BLaER1 (cell line): ENCODE data around the gene CLPX.

Experiments used
- H3K27ac ChIP-seq: shearing (Covaris generic); formaldehyde crosslinking; 2 replicates; pipeline ENCODE4 v1.8.1; 2022
- H3K27me3 ChIP-seq: shearing (Covaris generic); formaldehyde crosslinking; 2 replicates; pipeline ENCODE4 v1.8.1; 2022
- H3K36me3 ChIP-seq: shearing (Covaris generic); formaldehyde crosslinking; 2 replicates; pipeline ENCODE4 v1.8.1; 2022
- H3K4me1 ChIP-seq: shearing (Covaris generic); formaldehyde crosslinking; 2 replicates; pipeline ENCODE4 v1.8.1; 2022
- H3K4me2 ChIP-seq: shearing (Covaris generic); formaldehyde crosslinking; 2 replicates; pipeline ENCODE4 v1.8.1; 2022
- H3K4me3 ChIP-seq: shearing (Covaris generic); formaldehyde crosslinking; 2 replicates; pipeline ENCODE4 v1.8.1; 2022
- H3K9ac ChIP-seq: shearing (Covaris generic); formaldehyde crosslinking; 2 replicates; pipeline ENCODE4 v1.8.1; 2022
- H3K9me3 ChIP-seq: shearing (Covaris generic); formaldehyde crosslinking; 2 replicates; pipeline ENCODE4 v1.8.1; 2022
- H4K20me1 ChIP-seq: shearing (Covaris generic); formaldehyde crosslinking; 2 replicates; pipeline ENCODE4 v1.8.1; 2022
- Cebpa-rat ChIP-seq: shearing (Covaris generic); IDR thresholded peaks from 2 replicates; pipeline ENCODE4 v1.8.1; 2022

CLPX gene

GRCh38 chr15:65207280-65207840 lies 22.2 kb upstream of the CLPX start:
- TF ChIP-seq Cebpa-rat = no peak
- no peak overlapping the region for H3K4me2 ChIP-seq

GRCh38 chr15:65206750-65207149 lies 21.6 kb upstream of the CLPX start:
- no peak overlapping the region for H3K9ac ChIP-seq
- H3K4me1 ChIP-seq = peaks cover 9% of the 10 kb centered on the region; the same call in 1 of the 2 replicates
- TF ChIP-seq Cebpa-rat = no peak
- no peak overlapping the region for H3K4me2 ChIP-seq
- no peaks in the 10 kb centered on the region for H3K27me3 ChIP-seq
- H3K27ac ChIP-seq = no peak overlapping the region
- H3K4me3 ChIP-seq = no peak overlapping the region
- no peaks in the 10 kb centered on the region for H3K9me3 ChIP-seq
- no peaks in the 10 kb centered on the region for H4K20me1 ChIP-seq
- H3K36me3 ChIP-seq = no peaks in the 10 kb centered on the region

More at GRCh38 chr15:65207280-65207840, 22.2 kb upstream of the CLPX start:
- Histone ChIP-seq H3K9ac (no peak overlapping the region), H3K27ac (no peak overlapping the region), H3K4me1 (peaks cover 9% of the 10 kb centered on the region; the same call in 1 of the 2 replicates), H3K27me3 (no peaks in the 10 kb centered on the region), H3K36me3 (no peaks in the 10 kb centered on the region), H4K20me1 (no peaks in the 10 kb centered on the region), H3K4me3 (no peak overlapping the region), H3K9me3 (no peaks in the 10 kb centered on the region)

GRCh38 chr15:65204931-65205660 lies 20.0 kb upstream of the CLPX start:
- Histone ChIP-seq H3K9ac (no peak overlapping the region), H3K27me3 (no peaks in the 10 kb centered on the region), H4K20me1 (no peaks in the 10 kb centered on the region), H3K36me3 (no peaks in the 10 kb centered on the region), H3K4me2 (no peak overlapping the region), H3K4me1 (peaks cover 9% of the 10 kb centered on the region; the same call in 1 of the 2 replicates), H3K4me3 (no peak overlapping the region), H3K27ac (no peak overlapping the region), H3K9me3 (no peaks in the 10 kb centered on the region)
- no peak for TF ChIP-seq Cebpa-rat

- H3K4me2 ChIP-seq = no peak overlapping the region
- no peaks in the 10 kb centered on the region for H3K27me3 ChIP-seq
- no peaks in the 10 kb centered on the region for H3K9me3 ChIP-seq
- H3K4me3 ChIP-seq = no peak overlapping the region
- no peaks in the 10 kb centered on the region for H3K36me3 ChIP-seq
- no peaks in the 10 kb centered on the region for H4K20me1 ChIP-seq
- no peak overlapping the region for H3K27ac ChIP-seq
- no peak overlapping the region for H3K9ac ChIP-seq
- no peak for TF ChIP-seq Cebpa-rat
- H3K4me1 ChIP-seq = peaks cover 5% of the 10 kb centered on the region; the same call in 1 of the 2 replicates
Observed at GRCh38 chr15:65204236-65204930, 19.2 kb upstream of the CLPX start.

- Histone ChIP-seq H3K9me3 (no peaks in the 10 kb centered on the region), H3K4me2 (no peak overlapping the region), H3K27me3 (no peaks in the 10 kb centered on the region), H3K36me3 (no peaks in the 10 kb centered on the region), H4K20me1 (no peaks in the 10 kb centered on the region), H3K27ac (no peak overlapping the region), H3K4me1 (no peaks in the 10 kb centered on the region), H3K4me3 (no peak overlapping the region), H3K9ac (no peak overlapping the region)
- no peak for TF ChIP-seq Cebpa-rat
Observed at GRCh38 chr15:65201918-65202317, 16.8 kb upstream of the CLPX start.

- Histone ChIP-seq H3K27me3 (no peaks in the 10 kb centered on the region), H3K4me3 (no peak overlapping the region), H3K27ac (no peak overlapping the region), H4K20me1 (no peaks in the 10 kb centered on the region), H3K4me1 (no peaks in the 10 kb centered on the region), H3K9ac (no peak overlapping the region), H3K9me3 (no peaks in the 10 kb centered on the region), H3K4me2 (no peak overlapping the region), H3K36me3 (no peaks in the 10 kb centered on the region)
- no peak for TF ChIP-seq Cebpa-rat
Observed at GRCh38 chr15:65198571-65198970, 13.4 kb upstream of the CLPX start.

- H3K27me3 ChIP-seq = no peaks in the 10 kb centered on the region
- H3K4me3 ChIP-seq = no peak overlapping the region
- no peak for TF ChIP-seq Cebpa-rat
- H3K4me2 ChIP-seq = no peak overlapping the region
- no peaks in the 10 kb centered on the region for H3K4me1 ChIP-seq
- H3K9me3 ChIP-seq = no peaks in the 10 kb centered on the region
- H4K20me1 ChIP-seq = no peaks in the 10 kb centered on the region
- no peak overlapping the region for H3K27ac ChIP-seq
- no peaks in the 10 kb centered on the region for H3K36me3 ChIP-seq
- H3K9ac ChIP-seq = no peak overlapping the region
Observed at GRCh38 chr15:65197337-65197645, 12.1 kb upstream of the CLPX start.

- Histone ChIP-seq H3K4me2 (no peak overlapping the region), H3K9me3 (no peaks in the 10 kb centered on the region), H3K9ac (no peak overlapping the region), H3K36me3 (no peaks in the 10 kb centered on the region), H3K27ac (no peak overlapping the region), H3K4me1 (no peaks in the 10 kb centered on the region), H3K4me3 (no peak overlapping the region), H3K27me3 (no peaks in the 10 kb centered on the region), H4K20me1 (no peaks in the 10 kb centered on the region)
- no peak for TF ChIP-seq Cebpa-rat
Observed at GRCh38 chr15:65196637-65197336, 11.6 kb upstream of the CLPX start.

- H3K27ac ChIP-seq = no peak overlapping the region
- no peak for TF ChIP-seq Cebpa-rat
- H3K9me3 ChIP-seq = no peaks in the 10 kb centered on the region
- H3K4me2 ChIP-seq = no peak overlapping the region
- no peaks in the 10 kb centered on the region for H3K36me3 ChIP-seq
- no peaks in the 10 kb centered on the region for H4K20me1 ChIP-seq
- no peak overlapping the region for H3K9ac ChIP-seq
- no peaks in the 10 kb centered on the region for H3K4me1 ChIP-seq
- H3K27me3 ChIP-seq = no peaks in the 10 kb centered on the region
- no peak overlapping the region for H3K4me3 ChIP-seq
Observed at GRCh38 chr15:65195548-65195923, 10.4 kb upstream of the CLPX start.
